ENCODE measurements around the gene CHSY1.

DNA sequence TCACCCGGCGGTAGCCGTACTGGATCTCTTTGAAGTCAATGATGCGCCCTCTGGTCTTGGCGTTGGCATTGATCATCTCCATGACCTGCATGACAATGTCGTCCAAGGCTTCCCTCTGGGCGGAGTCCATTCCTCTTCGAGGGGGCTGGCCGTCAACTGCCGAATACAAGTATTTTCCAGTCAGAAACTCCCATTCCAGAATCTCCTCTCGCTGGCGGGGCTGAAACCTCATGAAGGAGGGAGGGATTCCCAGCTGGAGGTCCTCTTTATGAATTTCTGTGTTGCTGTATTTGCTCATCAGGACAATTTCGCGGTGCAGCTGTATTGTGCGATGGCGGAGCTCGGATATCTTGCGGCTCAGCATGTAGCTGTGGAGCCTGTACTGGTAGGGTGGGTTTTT is 73.4 kb downstream of the CHSY1 start:
- TF ChIP-seq POLR2A (IDR thresholded peaks at IDR 0.05) = no peak
- TF ChIP-seq, protein P1, sequence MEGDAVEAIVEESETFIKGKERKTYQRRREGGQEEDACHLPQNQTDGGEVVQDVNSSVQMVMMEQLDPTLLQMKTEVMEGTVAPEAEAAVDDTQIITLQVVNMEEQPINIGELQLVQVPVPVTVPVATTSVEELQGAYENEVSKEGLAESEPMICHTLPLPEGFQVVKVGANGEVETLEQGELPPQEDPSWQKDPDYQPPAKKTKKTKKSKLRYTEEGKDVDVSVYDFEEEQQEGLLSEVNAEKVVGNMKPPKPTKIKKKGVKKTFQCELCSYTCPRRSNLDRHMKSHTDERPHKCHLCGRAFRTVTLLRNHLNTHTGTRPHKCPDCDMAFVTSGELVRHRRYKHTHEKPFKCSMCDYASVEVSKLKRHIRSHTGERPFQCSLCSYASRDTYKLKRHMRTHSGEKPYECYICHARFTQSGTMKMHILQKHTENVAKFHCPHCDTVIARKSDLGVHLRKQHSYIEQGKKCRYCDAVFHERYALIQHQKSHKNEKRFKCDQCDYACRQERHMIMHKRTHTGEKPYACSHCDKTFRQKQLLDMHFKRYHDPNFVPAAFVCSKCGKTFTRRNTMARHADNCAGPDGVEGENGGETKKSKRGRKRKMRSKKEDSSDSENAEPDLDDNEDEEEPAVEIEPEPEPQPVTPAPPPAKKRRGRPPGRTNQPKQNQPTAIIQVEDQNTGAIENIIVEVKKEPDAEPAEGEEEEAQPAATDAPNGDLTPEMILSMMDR (IDR thresholded peaks at IDR 0.05) = no peak

Measured in heart left ventricle (tissue), 13 donors.